K562 (cell line): ENCODE measurements around the gene GPATCH11. TPM values are rescaled to one million over a fixed set of nuclear protein-coding genes. Genes with fewer than 3 reads are reported as not detected.

Experiments used
- ARNT ChIP-seq, 2 experiments: fragments of 450-650 bp; IDR thresholded peaks; 2 replicates each; pipeline ENCODE4 v1.6.1; 2016; ENCODE audit warnings: mild to moderate bottlenecking in 1 of 2
- CUX1 ChIP-seq: fragments of 200-800 bp; sonication (Bioruptor generic); IDR thresholded peaks from 2 replicates; pipeline ENCODE4 v1.6.1; 2016; ENCODE audit warnings: missing genetic modification characterization, missing compliant biosample characterization
- PHF21A ChIP-seq: fragments of 450-650 bp; IDR thresholded peaks from 2 replicates; pipeline ENCODE4 v1.6.1; 2017; ENCODE audit warnings: low read depth, borderline replicate concordance
- STAT6 ChIP-seq: sonication (generic); formaldehyde crosslinking; IDR thresholded peaks from 2 replicates; pipeline ENCODE4 v1.8.1; 2023; ENCODE audit warnings: mild to moderate bottlenecking, missing genetic modification reagents
- polyA plus RNA-seq, 8 experiments: library from polyadenylated mRNA; depleted of rRNA in 4 of 8; stranded (reverse) in 5 of 8; unstranded in 3 of 8; fragments of >200 nt; fragmentation: Nextera tagmentation in 2 of 8; fragmentation: Illumina TruSeq in 1 of 8; extraction: Ambion mirVana in 2 of 8; extraction: Trizol in 1 of 8; gene quantifications; 2 replicates each; pipeline versions ENCODE4 v1.2.1 to v1.2.3, GENCODE V29; 2011 to 2014; ENCODE audit warnings: inconsistent platforms in 1 of 8, missing spikeins in 1 of 8
- total RNA-seq, 7 experiments: library from RNA; depleted of rRNA in 6 of 7; stranded (reverse); fragments of >200 nt in 6 of 7; fragmentation: Illumina TruSeq in 2 of 7; extraction: Trizol in 2 of 7; gene quantifications; 2 replicates each; pipeline versions ENCODE4 v1.2.1 to v1.2.3, GENCODE V29; 2011 to 2021; ENCODE audit warnings: low replicate concordance in 1 of 7

Gene GPATCH11
- total and polyA plus RNA-seq, 9 of the 15 experiments (the other 6 are each of a cell fraction or from before 2014, with no cell fraction given) = 7.9 to 23.9 (median 15.2) TPM

- TF ChIP-seq CUX1 (CRISPR knock-in tag) = no peak
- TF ChIP-seq PHF21A = no peak
- no peak for TF ChIP-seq ARNT (IDR thresholded peaks at IDR 0.05)
- TF ChIP-seq STAT6 (CRISPR knock-in tag) = no peak
These were observed at the start of gene GPATCH11, which contains the start of gene HEATR5B (continued) for GRCh38 chr2:37083873-37084794.
